B cell (primary cell): ENCODE data around the gene DNAJC3.

Experiments
- EZH2 ChIP-seq: IDR thresholded peaks from 2 replicates; pipeline ENCODE4 v1.6.1; 2012; ENCODE audit warnings: borderline replicate concordance, low read depth, mild to moderate bottlenecking, moderate library complexity, low read length; ENCODE audit not compliant: insufficient read depth, poor library complexity, severe bottlenecking
- TF ChIP-seq, protein P1 (sequence below): fragments of 200-600 bp; IDR thresholded peaks from one replicate; pipeline ENCODE4 v1.8.0; 2022; ENCODE audit warnings: antibody characterized with exemption, mild to moderate bottlenecking

GRCh38 chr13:95813139-95813538 lies 136.2 kb downstream of the DNAJC3 start:
- TF ChIP-seq, protein P1, sequence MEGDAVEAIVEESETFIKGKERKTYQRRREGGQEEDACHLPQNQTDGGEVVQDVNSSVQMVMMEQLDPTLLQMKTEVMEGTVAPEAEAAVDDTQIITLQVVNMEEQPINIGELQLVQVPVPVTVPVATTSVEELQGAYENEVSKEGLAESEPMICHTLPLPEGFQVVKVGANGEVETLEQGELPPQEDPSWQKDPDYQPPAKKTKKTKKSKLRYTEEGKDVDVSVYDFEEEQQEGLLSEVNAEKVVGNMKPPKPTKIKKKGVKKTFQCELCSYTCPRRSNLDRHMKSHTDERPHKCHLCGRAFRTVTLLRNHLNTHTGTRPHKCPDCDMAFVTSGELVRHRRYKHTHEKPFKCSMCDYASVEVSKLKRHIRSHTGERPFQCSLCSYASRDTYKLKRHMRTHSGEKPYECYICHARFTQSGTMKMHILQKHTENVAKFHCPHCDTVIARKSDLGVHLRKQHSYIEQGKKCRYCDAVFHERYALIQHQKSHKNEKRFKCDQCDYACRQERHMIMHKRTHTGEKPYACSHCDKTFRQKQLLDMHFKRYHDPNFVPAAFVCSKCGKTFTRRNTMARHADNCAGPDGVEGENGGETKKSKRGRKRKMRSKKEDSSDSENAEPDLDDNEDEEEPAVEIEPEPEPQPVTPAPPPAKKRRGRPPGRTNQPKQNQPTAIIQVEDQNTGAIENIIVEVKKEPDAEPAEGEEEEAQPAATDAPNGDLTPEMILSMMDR: no peak
- no peak for TF ChIP-seq EZH2
